ENCODE results near the gene LECT2.

The LECT2 gene

GRCh38 chr5:135954899-135955298 is at the start of gene LECT2:
Gene LECT2 (minus strand): TSS chr5:135954983. CDS start chr5:135954833, 150 bp downstream.
- no peak for DNase-seq (ENCODE audit: low read depth, low spot score)

GRCh38 chr5:136004436-136004835 is 49.7 kb upstream of the LECT2 start:
- DNase-seq (ENCODE audit: low read depth, low spot score), result no peak

GRCh38 chr5:136001466-136001981 is 46.7 kb upstream of the LECT2 start:
- DNase-seq (ENCODE audit: low read depth, low spot score), result no peak

GRCh38 chr5:136000932-136001331 is 46.1 kb upstream of the LECT2 start:
- DNase-seq (ENCODE audit: low read depth, low spot score), result no peak

DNA sequence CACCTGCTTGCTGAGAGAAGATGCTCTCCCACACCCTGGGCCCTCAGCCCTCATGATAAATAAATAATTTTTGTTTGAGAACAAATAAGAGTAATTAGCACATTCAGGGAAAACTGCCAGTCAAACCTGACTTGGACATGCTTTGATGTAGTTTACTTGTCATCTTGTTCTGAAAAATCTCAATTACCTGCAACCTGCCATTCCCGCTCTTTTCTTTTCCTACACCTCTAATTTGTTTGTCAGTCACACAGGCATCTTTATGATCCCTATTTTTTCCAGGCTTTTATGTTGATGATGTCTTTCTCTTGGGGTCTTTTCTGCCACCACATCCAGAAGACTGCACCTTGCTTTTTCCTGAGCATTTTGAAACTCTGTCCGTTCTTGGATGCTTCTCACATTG is 45.4 kb upstream of the LECT2 start:
- DNase-seq (ENCODE audit: low read depth, low spot score), result no peak

DNA sequence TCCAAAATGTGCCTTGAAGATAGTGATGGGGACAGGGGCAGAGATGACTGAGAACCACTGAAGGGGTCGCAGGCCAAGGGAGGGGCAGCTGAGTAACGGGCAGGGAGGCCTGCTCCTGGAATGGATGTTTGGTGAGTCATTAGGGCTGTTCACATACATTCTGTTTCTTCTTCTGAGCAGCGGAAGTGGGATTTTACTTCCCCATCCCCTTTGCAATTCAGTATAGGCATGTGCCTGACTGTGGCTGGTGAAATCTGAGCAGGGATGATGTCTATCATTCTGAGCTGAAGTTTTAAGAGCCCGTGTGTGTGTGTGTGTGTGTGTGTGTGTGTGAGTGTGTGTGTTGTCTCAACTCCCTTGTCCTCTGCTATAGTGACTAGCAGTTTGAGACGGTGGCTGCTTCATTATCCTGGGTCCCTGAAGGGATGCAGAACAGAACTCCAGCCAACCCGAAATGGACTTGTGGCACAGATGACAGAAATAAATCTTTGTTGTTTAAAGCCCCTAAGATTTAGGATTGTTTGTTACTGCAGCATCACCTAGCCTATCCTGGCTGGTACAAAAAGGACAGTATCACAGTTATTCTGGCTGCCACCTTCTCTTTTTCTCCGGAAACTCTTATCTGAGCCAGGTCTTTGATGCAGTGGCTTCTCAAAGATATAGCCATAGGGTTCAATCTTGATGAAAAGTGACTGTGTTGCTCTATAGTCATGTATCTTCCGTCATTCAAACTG is 44.8 kb upstream of the LECT2 start:
- peak; percentile 47 for DNase-seq (ENCODE audit: low read depth, low spot score)

- DNase-seq (ENCODE audit: low read depth, low spot score), result no peak
Observed at GRCh38 chr5:135998889-135999288, 44.1 kb upstream of the LECT2 start.

DNA sequence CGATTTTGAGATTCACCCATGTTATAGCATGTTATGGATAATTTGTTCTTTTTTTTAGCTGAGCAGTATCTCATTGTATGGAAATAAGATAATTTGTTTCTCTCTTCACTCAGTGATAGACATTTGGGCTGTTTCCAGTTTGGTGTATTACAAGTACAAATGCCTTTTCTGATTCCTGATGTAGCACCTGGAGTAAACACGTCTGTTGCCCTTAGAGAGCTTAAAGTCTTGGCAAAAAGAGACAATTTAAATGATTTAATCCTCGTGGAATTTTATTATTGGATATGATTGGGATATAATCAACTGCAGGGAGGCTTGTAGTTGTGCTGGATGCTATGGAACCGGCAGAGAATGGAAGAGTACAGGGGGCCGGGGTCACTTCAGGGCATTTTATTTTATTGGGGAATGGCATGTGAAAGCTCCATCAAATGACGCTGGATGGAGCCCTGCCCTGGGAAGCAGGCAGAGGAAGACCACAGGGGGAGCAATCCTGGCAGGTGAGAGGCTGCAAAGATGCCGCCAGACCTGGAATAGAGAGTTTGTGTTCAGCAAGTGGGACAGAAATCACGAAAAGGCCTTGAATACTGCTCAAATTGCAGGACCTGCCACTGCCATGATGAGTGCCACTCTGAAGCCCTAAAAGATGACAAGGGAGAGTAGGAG is 43.0 kb upstream of the LECT2 start:
- DNase-seq (ENCODE audit: low read depth, low spot score), result no peak

- DNase-seq (ENCODE audit: low read depth, low spot score), result no peak
Observed at GRCh38 chr5:135996611-135997010, 41.8 kb upstream of the LECT2 start.

GRCh38 chr5:135995976-135996375 is 41.2 kb upstream of the LECT2 start:
- no peak for DNase-seq (ENCODE audit: low read depth, low spot score)

DNA sequence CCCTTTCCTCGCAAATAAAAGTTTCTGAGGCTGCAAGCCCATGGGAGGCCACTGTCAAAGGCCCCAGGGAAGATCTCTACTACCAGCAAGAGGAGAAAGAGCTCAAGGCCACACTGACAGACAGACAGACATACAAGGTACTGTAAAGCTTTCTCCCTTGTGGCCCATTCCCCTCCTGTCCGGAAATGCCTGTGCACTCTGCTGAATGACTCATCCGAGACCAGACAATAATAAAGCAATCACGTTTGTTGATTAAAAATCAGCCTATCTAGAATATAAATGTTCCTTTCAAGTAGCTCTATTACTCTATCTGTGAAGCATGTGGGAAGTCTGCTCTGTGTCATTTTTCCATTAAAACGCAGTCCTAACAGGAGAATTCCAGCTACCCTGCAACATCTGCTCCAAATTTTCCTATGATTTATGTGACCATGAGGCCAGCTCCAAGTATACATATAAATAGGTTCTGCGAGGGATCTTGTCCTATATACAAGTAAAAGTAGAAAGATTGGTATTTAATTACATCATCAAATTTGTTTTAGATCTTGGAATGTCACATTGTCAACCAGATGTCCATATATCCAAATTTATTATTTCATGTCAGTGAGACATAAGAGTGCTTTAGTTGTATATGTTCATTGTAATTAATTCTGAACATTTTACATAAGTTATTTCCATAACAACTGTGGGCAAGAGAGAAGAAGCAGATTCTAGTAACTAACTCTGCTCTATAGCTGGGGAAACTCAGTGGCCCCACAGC is 39.3 kb upstream of the LECT2 start:
- DNase-seq (ENCODE audit: low read depth, low spot score), result no peak

- no peak for DNase-seq (ENCODE audit: low read depth, low spot score)
Observed at GRCh38 chr5:135993335-135993879, 38.6 kb upstream of the LECT2 start.

- DNase-seq (ENCODE audit: low read depth, low spot score), result no peak
Observed at GRCh38 chr5:135991429-135991828, 36.6 kb upstream of the LECT2 start.

- DNase-seq (ENCODE audit: low read depth, low spot score), result no peak
Observed at GRCh38 chr5:135990528-135991255, 35.9 kb upstream of the LECT2 start.

- no peak for DNase-seq (ENCODE audit: low read depth, low spot score)
Observed at GRCh38 chr5:135989686-135990085, 34.9 kb upstream of the LECT2 start.

- DNase-seq (ENCODE audit: low read depth, low spot score), result no peak
Observed at GRCh38 chr5:135988546-135988945, 33.8 kb upstream of the LECT2 start.

DNA sequence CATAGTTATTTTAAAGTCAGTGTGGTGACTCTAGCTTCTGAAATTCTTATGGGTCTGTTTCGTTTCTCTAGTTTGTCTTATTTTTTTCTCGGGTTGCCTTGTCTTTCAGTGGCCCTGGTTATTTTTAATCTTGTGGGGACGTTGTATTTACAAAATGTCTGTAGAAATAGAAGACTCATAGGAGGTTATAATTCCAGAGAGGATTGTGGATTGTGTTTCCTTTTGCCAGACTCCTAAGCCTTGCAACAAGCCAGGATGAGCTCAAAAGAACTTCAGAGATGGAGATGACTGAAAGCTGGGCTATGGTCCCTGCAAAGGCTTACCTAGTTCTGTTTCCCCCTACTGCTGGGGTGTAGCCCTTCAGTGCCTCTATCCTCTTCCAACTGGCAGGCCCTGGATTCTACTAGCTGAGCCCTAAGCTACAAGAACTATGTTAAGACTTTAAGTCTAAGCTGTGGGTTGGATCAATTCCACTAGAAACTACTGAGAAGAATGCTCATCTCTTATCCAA is 32.2 kb upstream of the LECT2 start:
- no peak for DNase-seq (ENCODE audit: low read depth, low spot score)

- no peak for DNase-seq (ENCODE audit: low read depth, low spot score)
Observed at GRCh38 chr5:135986401-135986800, 31.6 kb upstream of the LECT2 start.

GRCh38 chr5:135985951-135986350 is 31.2 kb upstream of the LECT2 start:
- no peak for DNase-seq (ENCODE audit: low read depth, low spot score)

- DNase-seq (ENCODE audit: low read depth, low spot score), result no peak
Observed at GRCh38 chr5:135980620-135981019, 25.8 kb upstream of the LECT2 start.

- no peak for DNase-seq (ENCODE audit: low read depth, low spot score)
Observed at GRCh38 chr5:135979510-135979909, 24.7 kb upstream of the LECT2 start.
